OCI-LY1 (cell line): Measurements from ENCODE around the gene RER1.

Source experiments
- H2AFZ ChIP-seq: fragments of 200-600 bp; sonication (generic), shearing (Covaris generic); 2 replicates; pipeline ENCODE4 v1.6.0; 2014; ENCODE audit warnings: antibody characterized with exemption, mild to moderate bottlenecking, low read length
- H3F3A ChIP-seq: fragments of 200-600 bp; sonication (generic), shearing (Covaris generic); 2 replicates; pipeline ENCODE4 v1.6.0; 2014; ENCODE audit warnings: mild to moderate bottlenecking, antibody characterized with exemption, low read length, moderate library complexity; ENCODE audit not compliant: insufficient read depth
- H3K27ac ChIP-seq: fragments of 200-600 bp; sonication (generic); 2 replicates; pipeline ENCODE4 v1.5.1; 2014; ENCODE audit warnings: low read length, mixed run types, mild to moderate bottlenecking, low read depth; ENCODE audit not compliant: poor library complexity, severe bottlenecking
- H3K27me3 ChIP-seq: fragments of 200-600 bp; sonication (generic); 2 replicates; pipeline ENCODE4 v1.6.0; 2014; ENCODE audit warnings: antibody characterized with exemption, mild to moderate bottlenecking, low read length, moderate library complexity; ENCODE audit not compliant: insufficient read depth
- H3K36me3 ChIP-seq: fragments of 200-600 bp; sonication (generic); 2 replicates; pipeline ENCODE4 v1.6.1; 2014; ENCODE audit warnings: mild to moderate bottlenecking, antibody characterized with exemption, low read length, moderate library complexity, mixed read lengths; ENCODE audit not compliant: insufficient read depth
- H3K4me1 ChIP-seq: fragments of 200-600 bp; sonication (generic); 2 replicates; pipeline ENCODE4 v1.5.1; 2014; ENCODE audit warnings: mild to moderate bottlenecking, low read length, moderate library complexity; ENCODE audit not compliant: insufficient read depth, severe bottlenecking
- H3K4me2 ChIP-seq: fragments of 200-600 bp; sonication (generic), shearing (Covaris generic); 2 replicates; pipeline ENCODE4 v1.6.1; 2014; ENCODE audit warnings: low read length
- H3K4me3 ChIP-seq: fragments of 200-600 bp; sonication (generic); 2 replicates; pipeline ENCODE4 v1.5.1; 2014; ENCODE audit warnings: low read length, low read depth, mild to moderate bottlenecking, mixed read lengths; ENCODE audit not compliant: poor library complexity, severe bottlenecking
- H3K79me2 ChIP-seq: fragments of 200-600 bp; shearing (Covaris generic); 2 replicates; pipeline ENCODE4 v1.6.1; 2016; ENCODE audit warnings: mixed run types, low read length, mixed read lengths; ENCODE audit not compliant: insufficient read depth
- H3K9ac ChIP-seq: fragments of 200-600 bp; sonication (generic), shearing (Covaris generic); 2 replicates; pipeline ENCODE4 v1.6.1; 2014; ENCODE audit warnings: mild to moderate bottlenecking, low read length, mixed read lengths
- H3K9me2 ChIP-seq: fragments of 200-600 bp; sonication (generic), shearing (Covaris generic); 2 replicates; pipeline ENCODE4 v1.6.1; 2014; ENCODE audit warnings: low read depth, mild to moderate bottlenecking, low read length, mixed read lengths
- H3K9me3 ChIP-seq: fragments of 200-600 bp; shearing (Covaris generic); 2 replicates; pipeline ENCODE4 v1.6.1; 2014; ENCODE audit warnings: low read length, mixed read lengths
- H4K20me1 ChIP-seq: fragments of 200-600 bp; sonication (generic), shearing (Covaris generic); 2 replicates; pipeline ENCODE4 v1.6.0; 2016; ENCODE audit warnings: mild to moderate bottlenecking, low read length; ENCODE audit not compliant: insufficient read depth
- CTCF ChIP-seq: fragments of 200-600 bp; sonication (generic), shearing (Covaris generic); IDR thresholded peaks from 2 replicates; pipeline ENCODE4 v1.5.1; 2017; ENCODE audit warnings: mild to moderate bottlenecking, antibody characterized with exemption, low read length, moderate library complexity, mixed read lengths
- EZH2 ChIP-seq: fragments of 200-600 bp; sonication (generic), shearing (Covaris generic); IDR thresholded peaks from 2 replicates; pipeline ENCODE4 v1.8.0; 2017; ENCODE audit warnings: borderline replicate concordance, mixed run types, mild to moderate bottlenecking, antibody characterized with exemption, low read length, moderate library complexity, mixed read lengths

RER1 gene

GRCh38 chr1:2435091-2435490 lies 43.5 kb downstream of the RER1 start:
- no peaks in the 10 kb centered on the region for H3K79me2 ChIP-seq
- H3K9ac ChIP-seq = no peak overlapping the region
- no peak overlapping the region for H2AFZ ChIP-seq
- peaks cover 10% of the 10 kb centered on the region; the same call in 1 of the 2 replicates for H3K27me3 ChIP-seq
- TF ChIP-seq EZH2 = no peak
- TF ChIP-seq CTCF = no peak
- H3K36me3 ChIP-seq = no peaks in the 10 kb centered on the region
- H3K4me2 ChIP-seq = no peak overlapping the region
- H3K4me3 ChIP-seq = no peak overlapping the region
- H3K9me2 ChIP-seq = no peaks in the 10 kb centered on the region
- H3F3A ChIP-seq = no peaks in the 10 kb centered on the region
- H3K4me1 ChIP-seq = no peaks in the 10 kb centered on the region
- no peak overlapping the region for H3K27ac ChIP-seq
- H3K9me3 ChIP-seq = no peaks in the 10 kb centered on the region
- no peaks in the 10 kb centered on the region for H4K20me1 ChIP-seq

- H3K4me3 ChIP-seq = no peak overlapping the region
- no peaks in the 10 kb centered on the region for H3K9me2 ChIP-seq
- H2AFZ ChIP-seq = no peak overlapping the region
- H3K4me1 ChIP-seq = no peaks in the 10 kb centered on the region
- H3K9me3 ChIP-seq = no peaks in the 10 kb centered on the region
- H3K27ac ChIP-seq = no peak overlapping the region
- no peaks in the 10 kb centered on the region for H4K20me1 ChIP-seq
- no peaks in the 10 kb centered on the region for H3F3A ChIP-seq
- H3K9ac ChIP-seq = no peak overlapping the region
- H3K36me3 ChIP-seq = no peaks in the 10 kb centered on the region
- no peak overlapping the region for H3K4me2 ChIP-seq
- TF ChIP-seq EZH2 (no peak), CTCF (no peak)
- H3K27me3 ChIP-seq = peaks cover 4% of the 10 kb centered on the region; the same call in 1 of the 2 replicates
- no peaks in the 10 kb centered on the region for H3K79me2 ChIP-seq
These were observed 44.2 kb downstream of the RER1 start for GRCh38 chr1:2435746-2436355.

DNA sequence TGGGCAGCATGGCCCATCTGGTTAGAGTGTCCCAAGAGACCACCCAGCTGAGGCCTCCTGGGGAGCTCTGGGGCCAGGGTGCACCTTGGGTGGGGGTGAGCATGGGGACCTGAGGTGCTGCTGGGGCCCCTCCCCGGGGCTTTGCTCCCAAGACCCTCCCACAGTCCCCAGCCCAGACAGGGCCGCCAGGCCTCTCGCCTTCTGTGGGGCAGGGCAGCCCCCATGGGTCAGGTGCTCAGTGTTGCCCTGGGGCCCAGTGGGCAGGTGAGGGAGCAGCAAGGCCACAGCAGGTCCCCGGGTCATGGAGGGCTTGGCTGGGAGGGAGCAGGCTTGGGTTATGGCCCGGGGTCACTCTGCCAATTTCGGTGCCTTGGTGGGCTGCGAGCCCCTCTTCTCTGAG lies 45.2 kb downstream of the RER1 start:
- H4K20me1 ChIP-seq = no peaks in the 10 kb centered on the region
- no peak overlapping the region for H3K9ac ChIP-seq
- no peak overlapping the region for H2AFZ ChIP-seq
- H3K27me3 ChIP-seq = 0 out of 2 replicates have a peak, but pooled peaks cover 4% of the 10 kb centered on the region
- H3K4me3 ChIP-seq = no peak overlapping the region
- H3F3A ChIP-seq = no peaks in the 10 kb centered on the region
- H3K9me3 ChIP-seq = no peaks in the 10 kb centered on the region
- no peak overlapping the region for H3K27ac ChIP-seq
- H3K36me3 ChIP-seq = no peaks in the 10 kb centered on the region
- no peaks in the 10 kb centered on the region for H3K9me2 ChIP-seq
- no peaks in the 10 kb centered on the region for H3K4me1 ChIP-seq
- H3K79me2 ChIP-seq = no peaks in the 10 kb centered on the region
- H3K4me2 ChIP-seq = no peak overlapping the region
- no peak for TF ChIP-seq CTCF
- no peak for TF ChIP-seq EZH2
